GM23338 (cell line): ENCODE results near the gene IRF2BP1. TPM values are rescaled to one million over a fixed set of nuclear protein-coding genes. Genes with fewer than 3 reads are reported as not detected.

Source experiments
- ATAC-seq: fragments of 200-7000 bp; cut with Tn5 transposase; 3 replicates; pipeline ENCODE4 v1.9.1; 2020
- DNase-seq: peaks from one replicate; pipeline ENCODE4 v3.0.0-alpha.2; 2015; ENCODE audit warnings: low spot score
- H2AFZ ChIP-seq: fragments of 200-600 bp; sonication (generic); 2 replicates; pipeline ENCODE4 v1.8.0; 2016; ENCODE audit warnings: antibody characterized with exemption, mild to moderate bottlenecking, moderate library complexity
- H3F3A ChIP-seq: fragments of 200-600 bp; sonication (generic); replicated peaks from 2 replicates; pipeline ENCODE4 v1.8.0; 2017; ENCODE audit warnings: antibody characterized with exemption, mixed run types, low read depth
- H3K27ac ChIP-seq: fragments of 200-600 bp; sonication (generic); 2 replicates; pipeline ENCODE4 v1.6.1; 2016; ENCODE audit warnings: low read depth
- H3K27me3 ChIP-seq: fragments of 200-600 bp; sonication (generic); 2 replicates; pipeline ENCODE4 v1.8.0; 2016; ENCODE audit warnings: mild to moderate bottlenecking, mixed run types, moderate library complexity; ENCODE audit not compliant: insufficient read depth
- H3K36me3 ChIP-seq: fragments of 200-600 bp; sonication (generic); 2 replicates; pipeline ENCODE4 v1.8.0; 2016; ENCODE audit warnings: mild to moderate bottlenecking; ENCODE audit not compliant: insufficient read depth
- H3K4me1 ChIP-seq: fragments of 200-600 bp; sonication (generic); 2 replicates; pipeline ENCODE4 v1.8.0; 2016; ENCODE audit warnings: mild to moderate bottlenecking, moderate library complexity; ENCODE audit not compliant: insufficient read depth
- H3K4me2 ChIP-seq: fragments of 200-600 bp; sonication (generic); 2 replicates; pipeline ENCODE4 v1.7.1; 2017; ENCODE audit warnings: mixed run types
- H3K4me3 ChIP-seq: fragments of 200-600 bp; sonication (generic); 2 replicates; pipeline ENCODE4 v1.6.1; 2016; ENCODE audit warnings: mixed run types
- H3K79me2 ChIP-seq: fragments of 200-600 bp; sonication (generic); replicated peaks from 2 replicates; pipeline ENCODE4 v1.8.0; 2017; ENCODE audit warnings: mild to moderate bottlenecking; ENCODE audit not compliant: insufficient read depth
- H3K9me2 ChIP-seq: fragments of 200-600 bp; sonication (generic); 2 replicates; pipeline ENCODE4 v1.8.0; 2017; ENCODE audit not compliant: insufficient read depth
- H4K20me1 ChIP-seq: fragments of 200-600 bp; sonication (generic); replicated peaks from 2 replicates; pipeline ENCODE4 v1.8.0; 2017; ENCODE audit warnings: mild to moderate bottlenecking; ENCODE audit not compliant: insufficient read depth
- H3K27ac Mint-ChIP-seq: 2 replicates; pipeline ENCODE4 v1.8.0; 2020; ENCODE audit warnings: inconsistent platforms, mild to moderate bottlenecking, moderate library complexity, mixed read lengths
- H3K27me3 Mint-ChIP-seq: 3 replicates; pipeline ENCODE4 v1.8.0; 2022; ENCODE audit warnings: low read depth, mild to moderate bottlenecking, moderate library complexity, mixed read lengths, inconsistent platforms; ENCODE audit not compliant: insufficient read depth, poor library complexity
- H3K36me3 Mint-ChIP-seq: 3 replicates; pipeline ENCODE4 v1.8.0; 2021; ENCODE audit warnings: low read depth, mild to moderate bottlenecking, inconsistent platforms, moderate library complexity, mixed read lengths
- H3K4me1 Mint-ChIP-seq: 3 replicates; pipeline ENCODE4 v1.8.0; 2020; ENCODE audit warnings: mild to moderate bottlenecking, inconsistent platforms, mixed read lengths
- H3K4me3 Mint-ChIP-seq: 3 replicates; pipeline ENCODE4 v1.8.0; 2021; ENCODE audit warnings: moderate library complexity, mild to moderate bottlenecking, inconsistent platforms, mixed read lengths
- H3K9me3 Mint-ChIP-seq: 3 replicates; pipeline ENCODE4 v1.8.0; 2020; ENCODE audit warnings: moderate library complexity, mild to moderate bottlenecking, inconsistent platforms, mixed read lengths
- CREB1 ChIP-seq: fragments of 250-450 bp; sonication (Bioruptor Pico); IDR thresholded peaks from 2 replicates; pipeline ENCODE4 v1.5.0; 2020; ENCODE audit warnings: low read depth, mild to moderate bottlenecking, moderate library complexity
- CTCF ChIP-seq, 2 experiments: fragments of 200-600 bp in 1 of 2; sonication (generic) in 1 of 2; conservative IDR thresholded peaks; 2 replicates each; pipeline versions ENCODE4 v1.5.1 to v1.6.1; 2016 to 2017; ENCODE audit warnings: antibody characterized with exemption in 2 of 2, low read depth in 2 of 2, mild to moderate bottlenecking in 2 of 2, moderate library complexity in 1 of 2
- ETS1 ChIP-seq: IDR thresholded peaks from 2 replicates; pipeline ENCODE4 v1.6.1; 2016; ENCODE audit warnings: antibody characterized with exemption
- EZH2 ChIP-seq: fragments of 200-600 bp; sonication (generic); IDR thresholded peaks from one replicate; pipeline ENCODE4 v1.8.0; 2017; ENCODE audit warnings: antibody characterized with exemption, mild to moderate bottlenecking, low read depth; ENCODE audit not compliant: unreplicated experiment
- EZH2phosphoT487 ChIP-seq: fragments of 200-600 bp; sonication (generic); IDR thresholded peaks from one replicate; pipeline ENCODE4 v1.8.1; 2018; ENCODE audit warnings: antibody characterized with exemption; ENCODE audit not compliant: unreplicated experiment
- JUNB ChIP-seq: IDR thresholded peaks from one replicate; pipeline ENCODE4 v1.6.1; 2016; ENCODE audit warnings: antibody characterized with exemption; ENCODE audit not compliant: unreplicated experiment
- NANOG ChIP-seq: IDR thresholded peaks from 2 replicates; pipeline ENCODE4 v1.6.1; 2016; ENCODE audit warnings: antibody characterized with exemption, borderline replicate concordance
- STAT1 ChIP-seq: IDR thresholded peaks from one replicate; pipeline ENCODE4 v1.6.1; 2016; ENCODE audit warnings: antibody characterized with exemption; ENCODE audit not compliant: unreplicated experiment
- ZNF331 ChIP-seq: fragments of 250-450 bp; sonication (Bioruptor Pico); IDR thresholded peaks from 2 replicates; pipeline ENCODE4 v1.5.0; 2020; ENCODE audit warnings: low read depth, mild to moderate bottlenecking, moderate library complexity
- polyA plus RNA-seq: library from polyadenylated mRNA; unstranded; fragments of >200 nt; fragmentation: Nextera tagmentation; extraction: Ambion mirVana; gene quantifications from 2 replicates; pipeline ENCODE4 v1.2.1, GENCODE V29; 2016
- total RNA-seq: library from RNA; depleted of rRNA; stranded (reverse); fragments of >200 nt; shearing (Covaris generic); gene quantifications from 2 replicates; pipeline ENCODE4 v1.2.3, GENCODE V29; 2014
- TF ChIP-seq, protein P1 (sequence below): fragments of 250-450 bp; sonication (Bioruptor Pico); IDR thresholded peaks from 2 replicates; pipeline ENCODE4 v1.5.0; 2020; ENCODE audit warnings: mild to moderate bottlenecking, moderate library complexity

Gene IRF2BP1
- total and polyA plus RNA-seq, 2 experiments from 2014 or later: 10.4 to 41.6 TPM

GRCh38 chr19:45933759-45934158 is 47.8 kb upstream of the IRF2BP1 start:
- Histone ChIP-seq H3K4me1 (peaks cover 7% of the 10 kb centered on the region; the same call in 1 of the 2 replicates), H3K4me3 (no peak overlapping the region), H3K4me2 (no peak overlapping the region), H3K9me2 (no peaks in the 10 kb centered on the region), H3K36me3 (no peaks in the 10 kb centered on the region), H3F3A (0 out of 2 replicates have a peak, but pooled peaks cover 7% of the 10 kb centered on the region), H4K20me1 (no peaks in the 10 kb centered on the region), H3K79me2 (no peaks in the 10 kb centered on the region), H3K27me3 (peaks cover 18% of the 10 kb centered on the region), H2AFZ (no peak overlapping the region), H3K27ac (no peak overlapping the region)
- no peak for DNase-seq
- Mint-ChIP-seq H3K27ac (no peak overlapping the region), H3K27me3 (peaks cover 22% of the 10 kb centered on the region), H3K36me3 (peaks cover under 1% of the 10 kb centered on the region; the same call in 2 of the 3 replicates), H3K4me1 (peaks cover 20% of the 10 kb centered on the region), H3K4me3 (no peak overlapping the region), H3K9me3 (no peaks in the 10 kb centered on the region)
- TF ChIP-seq JUNB (no peak), CREB1 (CRISPR knock-in tag) (no peak), ETS1 (no peak), ZNF331 (CRISPR knock-in tag) (no peak), CTCF (conservative IDR thresholded peaks at IDR 0.05; ENCODE audit: low read depth in 2 of 2) (no peak), NANOG (no peak), STAT1 (no peak), EZH2phosphoT487 (no peak), EZH2 (no peak)
- TF ChIP-seq, protein P1, sequence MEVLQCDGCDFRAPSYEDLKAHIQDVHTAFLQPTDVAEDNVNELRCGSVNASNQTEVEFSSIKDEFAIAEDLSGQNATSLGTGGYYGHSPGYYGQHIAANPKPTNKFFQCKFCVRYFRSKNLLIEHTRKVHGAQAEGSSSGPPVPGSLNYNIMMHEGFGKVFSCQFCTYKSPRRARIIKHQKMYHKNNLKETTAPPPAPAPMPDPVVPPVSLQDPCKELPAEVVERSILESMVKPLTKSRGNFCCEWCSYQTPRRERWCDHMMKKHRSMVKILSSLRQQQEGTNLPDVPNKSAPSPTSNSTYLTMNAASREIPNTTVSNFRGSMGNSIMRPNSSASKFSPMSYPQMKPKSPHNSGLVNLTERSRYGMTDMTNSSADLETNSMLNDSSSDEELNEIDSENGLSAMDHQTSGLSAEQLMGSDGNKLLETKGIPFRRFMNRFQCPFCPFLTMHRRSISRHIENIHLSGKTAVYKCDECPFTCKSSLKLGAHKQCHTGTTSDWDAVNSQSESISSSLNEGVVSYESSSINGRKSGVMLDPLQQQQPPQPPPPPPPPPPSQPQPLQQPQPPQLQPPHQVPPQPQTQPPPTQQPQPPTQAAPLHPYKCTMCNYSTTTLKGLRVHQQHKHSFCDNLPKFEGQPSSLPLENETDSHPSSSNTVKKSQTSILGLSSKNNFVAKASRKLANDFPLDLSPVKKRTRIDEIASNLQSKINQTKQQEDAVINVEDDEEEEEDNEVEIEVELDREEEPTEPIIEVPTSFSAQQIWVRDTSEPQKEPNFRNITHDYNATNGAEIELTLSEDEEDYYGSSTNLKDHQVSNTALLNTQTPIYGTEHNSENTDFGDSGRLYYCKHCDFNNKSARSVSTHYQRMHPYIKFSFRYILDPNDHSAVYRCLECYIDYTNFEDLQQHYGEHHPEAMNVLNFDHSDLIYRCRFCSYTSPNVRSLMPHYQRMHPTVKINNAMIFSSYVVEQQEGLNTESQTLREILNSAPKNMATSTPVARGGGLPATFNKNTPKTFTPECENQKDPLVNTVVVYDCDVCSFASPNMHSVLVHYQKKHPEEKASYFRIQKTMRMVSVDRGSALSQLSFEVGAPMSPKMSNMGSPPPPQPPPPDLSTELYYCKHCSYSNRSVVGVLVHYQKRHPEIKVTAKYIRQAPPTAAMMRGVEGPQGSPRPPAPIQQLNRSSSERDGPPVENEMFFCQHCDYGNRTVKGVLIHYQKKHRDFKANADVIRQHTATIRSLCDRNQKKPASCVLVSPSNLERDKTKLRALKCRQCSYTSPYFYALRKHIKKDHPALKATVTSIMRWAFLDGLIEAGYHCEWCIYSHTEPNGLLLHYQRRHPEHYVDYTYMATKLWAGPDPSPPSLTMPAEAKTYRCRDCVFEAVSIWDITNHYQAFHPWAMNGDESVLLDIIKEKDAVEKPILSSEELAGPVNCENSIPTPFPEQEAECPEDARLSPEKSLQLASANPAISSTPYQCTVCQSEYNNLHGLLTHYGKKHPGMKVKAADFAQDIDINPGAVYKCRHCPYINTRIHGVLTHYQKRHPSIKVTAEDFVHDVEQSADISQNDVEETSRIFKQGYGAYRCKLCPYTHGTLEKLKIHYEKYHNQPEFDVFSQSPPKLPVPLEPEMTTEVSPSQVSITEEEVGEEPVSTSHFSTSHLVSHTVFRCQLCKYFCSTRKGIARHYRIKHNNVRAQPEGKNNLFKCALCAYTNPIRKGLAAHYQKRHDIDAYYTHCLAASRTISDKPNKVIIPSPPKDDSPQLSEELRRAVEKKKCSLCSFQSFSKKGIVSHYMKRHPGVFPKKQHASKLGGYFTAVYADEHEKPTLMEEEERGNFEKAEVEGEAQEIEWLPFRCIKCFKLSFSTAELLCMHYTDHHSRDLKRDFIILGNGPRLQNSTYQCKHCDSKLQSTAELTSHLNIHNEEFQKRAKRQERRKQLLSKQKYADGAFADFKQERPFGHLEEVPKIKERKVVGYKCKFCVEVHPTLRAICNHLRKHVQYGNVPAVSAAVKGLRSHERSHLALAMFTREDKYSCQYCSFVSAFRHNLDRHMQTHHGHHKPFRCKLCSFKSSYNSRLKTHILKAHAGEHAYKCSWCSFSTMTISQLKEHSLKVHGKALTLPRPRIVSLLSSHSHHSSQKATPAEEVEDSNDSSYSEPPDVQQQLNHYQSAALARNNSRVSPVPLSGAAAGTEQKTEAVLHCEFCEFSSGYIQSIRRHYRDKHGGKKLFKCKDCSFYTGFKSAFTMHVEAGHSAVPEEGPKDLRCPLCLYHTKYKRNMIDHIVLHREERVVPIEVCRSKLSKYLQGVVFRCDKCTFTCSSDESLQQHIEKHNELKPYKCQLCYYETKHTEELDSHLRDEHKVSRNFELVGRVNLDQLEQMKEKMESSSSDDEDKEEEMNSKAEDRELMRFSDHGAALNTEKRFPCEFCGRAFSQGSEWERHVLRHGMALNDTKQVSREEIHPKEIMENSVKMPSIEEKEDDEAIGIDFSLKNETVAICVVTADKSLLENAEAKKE (CRISPR knock-in tag): no peak
- ATAC-seq: no peak
